DMS 273 treated with DMSO at 0.1 percent for 48 hours (cell line): ENCODE measurements around the gene LCN1.
A peak's percentile ranks its signal among the peaks of the same experiment; 100 is the strongest.
"Not testable (repeated sequence)": the region's sequence is repeated elsewhere in the genome, so short reads cannot be mapped to it uniquely, and the experiment has no call there.

ENCODE experiments used
- DNase-seq: peaks from one replicate; lab custom pipeline; 2025; lab: John Stamatoyannopoulos, UW

The LCN1 gene

DNA sequence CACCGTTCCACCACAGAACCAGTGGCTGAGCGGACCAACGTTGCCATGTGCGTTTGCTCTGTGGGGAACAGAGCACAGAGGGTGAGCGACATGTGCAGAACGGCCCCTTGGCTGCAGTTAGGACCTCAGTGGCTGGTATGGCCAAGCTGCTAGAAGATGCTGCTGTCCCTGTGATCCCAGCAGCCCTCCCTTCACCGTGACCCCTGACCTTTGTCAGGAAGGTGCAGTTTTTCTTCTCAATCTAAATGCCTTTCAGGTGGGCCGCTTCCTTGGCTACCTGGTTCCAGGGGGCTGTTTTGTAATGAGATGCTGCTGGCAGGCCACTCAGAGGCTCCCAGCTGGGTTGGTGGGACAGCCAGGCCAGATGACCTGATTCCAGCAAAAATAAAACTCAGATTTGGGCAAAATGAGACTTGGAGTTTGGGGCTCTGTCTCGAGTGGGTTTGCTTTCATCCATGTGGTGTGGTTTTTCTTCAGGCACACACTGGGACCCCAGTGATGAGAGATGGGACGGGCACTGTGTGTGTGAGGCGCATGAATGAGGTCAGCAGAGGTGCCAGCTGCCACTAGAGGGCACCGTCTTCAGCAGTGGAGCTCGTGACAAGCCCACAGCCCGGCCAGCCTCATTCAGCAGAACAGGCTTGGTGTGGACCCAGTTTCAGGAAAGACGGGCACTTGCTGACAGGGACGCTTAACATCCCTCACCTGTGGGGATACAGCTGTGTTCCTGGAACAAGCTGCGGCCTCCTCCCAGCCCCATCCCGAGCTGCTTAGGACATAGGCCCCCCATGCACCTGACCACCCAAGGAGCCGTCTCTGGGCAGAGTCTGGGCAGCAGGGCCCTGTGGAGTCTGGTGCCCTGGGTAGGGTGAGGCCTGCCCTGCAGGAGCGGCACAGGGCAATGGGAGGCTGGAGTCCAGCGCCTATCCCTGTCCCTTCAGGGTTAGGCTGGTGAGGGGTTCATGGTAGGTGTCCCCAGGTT is 16.7 kb upstream of the LCN1 start:
- peak; percentile 39 for DNase-seq

DNA sequence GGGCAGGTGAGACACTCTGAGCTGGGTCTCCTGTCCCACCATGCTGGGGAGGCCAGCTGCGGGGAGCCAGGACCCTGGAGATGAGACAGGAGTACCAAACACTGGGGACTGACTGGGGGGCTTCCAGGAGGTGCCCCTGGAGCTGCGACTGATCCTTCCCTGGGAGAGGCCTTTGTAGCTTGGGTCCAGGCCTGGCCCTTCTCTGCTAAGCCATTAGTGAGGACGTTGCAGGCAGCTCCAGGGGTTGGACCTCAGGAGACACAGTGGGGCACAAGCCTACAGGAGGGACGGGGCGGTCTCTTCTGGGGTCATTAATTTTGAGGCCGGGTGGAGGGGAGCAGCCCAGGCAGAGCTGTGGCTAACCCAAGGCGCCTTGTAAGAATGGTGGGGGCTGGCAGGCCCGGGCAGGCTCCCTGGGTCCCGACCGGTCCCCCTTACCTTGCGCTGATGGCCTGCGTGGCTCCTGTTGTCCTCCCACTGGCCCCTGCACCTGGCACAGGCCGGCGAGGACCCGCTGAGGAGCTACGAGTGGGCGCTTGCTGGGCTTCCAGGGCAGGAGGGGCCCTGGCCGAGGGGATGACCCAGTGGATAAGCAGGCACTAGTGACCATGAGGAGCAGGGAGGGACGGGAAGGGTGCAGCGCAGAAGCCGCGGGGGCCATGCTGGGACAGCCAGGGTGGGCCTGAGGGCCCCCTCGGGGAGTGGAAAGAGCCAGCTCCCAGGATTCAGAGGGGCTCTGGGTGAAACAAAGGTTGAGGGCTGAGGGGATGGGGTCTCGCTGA is 15.6 kb upstream of the LCN1 start:
- DNase-seq, result no peak

DNA sequence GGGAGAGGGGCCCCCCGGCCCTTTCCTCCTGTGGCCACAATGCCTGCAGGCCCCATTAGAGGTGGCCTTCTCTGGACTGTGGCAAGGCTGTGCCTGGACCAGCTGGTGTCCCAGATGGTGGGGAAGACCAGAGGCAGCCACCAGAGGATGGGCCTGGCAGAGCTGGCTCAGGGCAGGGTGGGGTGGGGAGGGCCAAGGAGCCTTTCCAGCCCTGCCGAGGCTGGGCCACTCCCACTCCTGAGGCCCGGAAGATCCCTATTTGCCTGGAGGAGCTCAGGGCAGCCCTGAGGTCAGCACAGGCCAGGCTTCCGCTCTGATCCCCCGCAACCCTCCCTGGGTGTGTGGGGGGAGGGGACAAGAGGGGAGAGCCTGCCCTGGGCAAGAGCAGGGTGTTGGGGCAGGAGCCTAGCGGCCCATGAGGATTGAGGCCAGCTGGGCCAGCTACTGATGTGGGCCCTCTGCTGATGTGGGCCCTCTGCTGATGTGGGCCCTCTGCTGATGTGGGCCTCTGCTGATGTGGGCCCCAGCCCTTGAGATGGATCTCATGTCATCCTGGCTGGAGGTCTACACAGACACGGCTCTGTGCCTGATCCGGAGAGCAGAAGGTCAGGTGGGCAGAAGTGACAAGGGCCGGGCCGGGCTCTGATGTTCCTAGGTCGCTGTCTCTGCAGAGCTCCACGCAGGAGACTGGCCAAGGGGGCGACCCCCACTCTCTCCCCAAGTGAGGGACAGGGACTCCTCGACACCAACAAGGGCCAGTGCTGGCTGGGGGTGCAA is 14.7 kb upstream of the LCN1 start:
- no peak for DNase-seq

DNA sequence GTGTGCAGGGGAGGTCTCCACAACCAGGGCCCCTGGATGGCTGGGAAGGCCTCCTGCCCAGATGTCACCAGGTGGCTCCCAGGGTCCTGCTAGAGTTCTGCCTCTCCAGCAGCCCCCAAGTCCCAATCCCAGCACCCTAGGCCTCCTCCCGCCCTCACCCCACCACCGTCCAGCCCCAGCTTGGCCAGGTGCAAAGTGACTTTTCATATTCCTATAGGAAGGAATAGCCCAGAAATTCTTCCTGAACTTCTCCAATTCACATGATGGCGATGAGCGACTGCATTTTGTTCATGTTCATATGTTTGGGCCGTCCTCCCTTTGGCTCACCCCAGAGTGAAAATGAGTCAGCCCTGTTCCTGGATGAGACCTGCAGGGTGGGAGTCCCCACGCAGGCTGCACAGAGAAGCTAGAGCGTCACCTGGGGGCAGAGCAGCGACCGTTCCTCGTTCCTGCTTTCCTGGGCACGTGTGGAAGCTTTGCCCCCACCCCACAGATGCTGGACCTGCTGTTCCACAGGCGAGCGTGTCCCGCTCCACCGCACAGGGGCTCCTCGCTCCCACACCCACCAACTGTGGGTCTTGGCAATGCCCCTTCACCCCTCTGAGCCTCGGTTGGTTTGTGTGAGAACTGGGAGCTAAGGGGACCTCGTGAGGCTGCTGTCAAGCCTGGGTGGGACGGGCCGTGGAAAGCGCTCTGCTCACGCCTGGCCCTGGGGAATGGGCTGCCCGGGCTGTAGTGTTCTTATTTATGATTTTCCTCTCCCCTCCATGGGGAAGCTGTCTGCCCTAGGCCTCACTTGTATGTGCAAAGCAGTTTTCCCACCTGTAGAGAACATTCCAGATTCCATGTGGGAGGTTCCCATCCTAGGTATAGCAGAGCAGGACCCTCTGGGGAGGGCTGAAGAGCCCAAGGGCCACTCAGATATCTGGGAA is 13.9 kb upstream of the LCN1 start:
- DNase-seq, result no peak

DNA sequence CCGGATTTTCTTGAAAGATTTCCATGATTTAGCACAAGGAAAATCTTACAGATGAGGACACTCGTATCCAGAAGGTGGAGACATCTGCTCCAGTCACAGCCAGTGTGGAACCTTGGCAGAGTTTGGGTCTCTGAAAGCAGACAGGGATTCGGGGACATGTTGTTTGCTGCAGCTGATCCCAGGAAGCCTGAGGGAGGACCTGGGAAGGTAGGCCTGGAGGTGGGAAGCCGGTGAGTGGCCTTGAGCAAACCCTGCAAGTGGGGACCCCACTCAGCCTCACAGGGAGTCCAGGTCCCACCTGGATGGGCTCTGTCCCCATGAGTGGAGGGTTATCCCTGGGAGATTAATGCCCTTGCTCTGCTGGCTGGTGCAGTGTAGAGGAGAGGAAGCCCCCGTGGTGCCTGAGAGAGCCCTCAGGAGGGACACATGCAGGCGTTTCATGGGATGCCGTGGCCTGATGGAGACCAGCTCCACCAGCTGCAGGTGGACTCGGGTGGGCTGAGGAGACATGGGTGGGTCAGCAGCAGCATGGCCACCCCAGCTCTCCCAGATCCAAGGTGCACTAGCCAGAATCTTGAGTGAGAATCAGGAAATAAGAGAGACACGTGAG is 12.9 kb upstream of the LCN1 start:
- DNase-seq, result no peak

DNA sequence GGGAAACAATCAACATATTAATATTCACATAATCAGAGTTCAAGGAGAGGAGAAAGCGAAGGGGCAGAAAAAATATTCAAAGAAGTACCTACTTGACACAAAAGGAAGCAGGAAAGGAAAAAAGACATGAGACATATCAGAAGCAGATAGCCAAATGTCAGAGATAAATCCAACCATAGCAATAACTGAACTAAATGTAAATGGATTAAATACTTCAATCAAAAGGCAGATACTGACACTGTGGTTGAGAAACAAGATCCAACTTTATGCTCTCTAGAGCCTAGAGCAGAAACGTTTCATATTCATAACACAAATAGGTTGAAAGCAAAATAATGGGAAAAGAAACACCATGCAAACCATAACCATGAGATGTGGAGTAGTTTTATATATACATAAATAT is 11.8 kb upstream of the LCN1 start:
- DNase-seq, result no peak

DNA sequence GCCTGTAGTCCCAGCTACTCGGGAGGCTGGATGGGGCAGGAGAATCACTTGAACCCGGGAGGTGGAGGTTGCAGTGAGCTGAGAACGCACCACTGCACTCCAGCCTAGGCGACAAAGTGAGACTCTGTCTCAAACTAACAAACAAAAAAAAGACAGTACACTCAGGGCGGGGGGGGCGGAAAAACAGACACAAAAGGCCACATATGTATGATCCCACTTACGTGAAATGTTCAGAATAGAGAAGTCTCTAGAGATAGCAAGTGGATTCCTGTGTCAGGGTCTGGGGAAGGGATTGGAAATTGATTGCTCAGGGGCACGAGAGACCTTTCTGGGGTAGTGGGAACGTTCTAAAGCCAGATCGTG is 9.0 kb upstream of the LCN1 start:
- DNase-seq, result no peak

DNA sequence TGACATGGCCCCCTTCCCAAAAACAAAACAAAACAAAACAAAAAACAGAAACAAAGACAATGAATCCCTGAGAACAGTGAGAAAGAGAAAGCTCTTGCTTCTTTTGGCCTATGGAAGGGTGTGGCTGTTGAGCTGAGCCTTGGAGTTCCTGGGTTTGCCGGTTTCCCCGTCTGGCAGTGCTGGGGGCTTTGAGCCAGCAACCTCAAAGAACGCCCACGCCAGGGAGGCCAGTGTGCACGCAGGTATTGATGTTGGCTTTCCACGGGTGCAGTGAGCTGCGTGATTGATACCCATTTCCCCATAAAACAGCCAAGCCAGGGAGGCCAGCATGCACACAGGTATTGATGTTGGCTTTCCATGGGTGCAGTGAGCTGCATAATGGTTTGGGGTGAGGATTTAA is 8.3 kb upstream of the LCN1 start:
- DNase-seq, result no peak

DNA sequence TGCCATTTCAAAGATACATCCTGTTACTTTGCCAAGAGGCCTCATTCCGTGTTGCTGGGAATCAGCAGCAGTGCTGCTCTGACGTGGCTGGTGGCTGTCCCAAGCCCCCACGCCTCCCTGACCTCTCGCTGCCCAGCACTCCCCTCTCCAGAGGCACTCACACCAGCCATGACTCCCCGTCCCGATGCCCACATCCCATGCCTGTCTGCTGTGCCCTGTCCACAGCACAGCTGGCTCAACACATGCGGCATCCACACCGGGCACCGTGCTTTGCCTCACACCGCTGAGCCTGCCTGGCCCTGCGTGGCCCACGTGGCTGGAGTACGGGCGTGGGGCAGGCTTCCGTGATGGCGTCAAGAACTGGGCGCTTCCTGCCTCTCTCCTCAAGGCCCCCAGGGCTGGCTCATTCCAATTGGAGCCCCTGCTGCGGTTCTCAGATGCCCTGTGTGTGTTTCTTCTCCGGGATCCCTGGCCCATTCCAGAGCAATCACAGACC is 7.8 kb upstream of the LCN1 start:
- DNase-seq, result no peak

DNA sequence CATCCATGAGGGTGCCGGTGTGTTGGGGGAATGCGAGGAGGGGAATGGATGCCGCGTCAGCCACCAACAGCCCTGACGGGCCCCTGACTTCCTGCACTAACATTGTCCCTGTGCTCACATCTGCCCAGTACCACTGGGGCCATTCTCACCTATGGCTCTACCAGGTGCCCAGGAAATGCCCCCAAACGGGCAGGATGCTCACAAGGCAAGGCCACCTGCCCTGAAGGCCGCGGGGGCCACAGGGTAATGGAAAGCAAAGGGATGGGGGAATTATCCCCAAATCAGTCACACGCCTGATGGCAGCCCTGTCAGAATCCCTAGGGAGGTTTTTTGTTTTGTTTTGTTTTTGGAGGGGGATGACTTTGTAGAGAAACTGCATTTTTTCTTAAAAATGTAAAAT is 7.3 kb upstream of the LCN1 start:
- DNase-seq, result not testable (repeated sequence)

DNA sequence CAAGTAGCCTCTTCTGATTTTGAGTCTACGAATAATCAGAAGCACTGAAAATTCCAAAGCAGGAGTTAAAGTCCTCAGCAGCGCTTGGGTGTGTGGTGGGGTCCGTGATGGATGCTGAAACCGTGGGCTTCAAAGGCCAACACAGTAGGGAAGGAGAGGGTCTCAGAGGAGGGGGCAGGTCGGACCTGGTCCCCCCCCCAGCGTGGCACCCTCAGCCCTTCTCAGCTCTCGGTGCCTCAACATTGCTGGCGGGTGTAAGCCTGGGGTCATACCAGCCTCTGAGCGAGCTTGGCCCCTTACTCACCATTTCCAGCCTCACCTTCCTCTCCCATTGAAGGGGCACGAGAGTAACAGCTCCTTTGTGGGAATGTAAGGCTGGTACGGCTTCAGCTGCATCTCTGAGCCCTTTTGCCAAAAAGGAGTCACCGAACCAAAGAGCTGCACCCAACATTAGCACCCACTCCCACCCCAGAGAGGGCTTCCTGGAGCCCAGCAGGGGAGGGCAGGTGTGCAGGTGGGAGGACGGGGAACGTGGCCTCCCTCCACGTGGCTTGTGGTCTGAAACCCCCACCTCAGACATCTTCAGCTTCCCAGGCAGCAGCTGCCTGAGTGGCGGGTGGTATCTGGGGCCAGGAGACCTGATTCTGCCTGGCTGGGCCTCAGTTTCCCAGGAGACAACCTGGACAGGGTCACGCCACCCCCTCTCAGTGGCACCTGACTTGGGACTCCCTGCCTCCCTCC is 6.7 kb upstream of the LCN1 start:
- no peak for DNase-seq

DNA sequence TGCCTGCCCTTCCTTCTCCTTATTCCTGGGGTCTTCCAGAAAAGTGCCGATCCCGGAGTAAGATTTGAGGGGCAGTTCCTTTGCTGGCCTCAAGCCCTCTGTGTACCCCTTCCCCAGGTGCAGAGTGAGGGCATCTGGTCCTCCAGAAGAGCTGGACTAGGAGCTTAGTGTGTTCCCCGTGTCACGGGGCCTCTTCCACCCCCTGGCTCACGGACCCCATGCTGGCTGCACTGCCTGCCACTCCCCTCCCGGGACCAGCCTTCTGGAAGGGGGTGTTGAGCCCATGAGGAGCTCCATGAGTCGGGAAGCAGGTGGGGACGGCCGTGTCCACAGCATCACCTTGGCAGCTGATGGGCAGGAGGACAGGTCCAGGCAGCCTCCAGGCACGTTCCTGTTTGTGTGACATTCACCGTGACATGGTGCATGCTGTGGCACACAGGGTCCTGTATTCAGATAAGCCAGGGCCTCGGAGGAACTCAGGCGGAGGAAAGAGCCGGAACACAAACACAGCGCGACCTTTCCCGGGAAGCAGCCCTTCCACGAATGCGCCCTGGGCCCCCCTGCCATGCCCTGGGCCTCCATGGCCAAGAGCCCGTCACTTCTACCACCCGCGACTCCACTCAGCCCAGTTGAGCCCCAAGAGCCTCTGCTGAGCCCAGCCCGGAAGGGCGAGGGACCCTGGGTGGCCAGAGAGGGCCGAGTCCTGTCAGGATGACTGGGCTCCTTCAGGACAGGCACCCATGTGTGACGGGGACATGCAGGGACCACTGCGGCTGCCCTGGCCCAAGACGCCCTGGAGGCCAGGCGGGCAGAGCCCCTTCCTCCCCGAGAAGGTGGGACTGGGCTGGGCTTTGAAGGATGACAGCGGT is 5.9 kb upstream of the LCN1 start:
- no peak for DNase-seq

DNA sequence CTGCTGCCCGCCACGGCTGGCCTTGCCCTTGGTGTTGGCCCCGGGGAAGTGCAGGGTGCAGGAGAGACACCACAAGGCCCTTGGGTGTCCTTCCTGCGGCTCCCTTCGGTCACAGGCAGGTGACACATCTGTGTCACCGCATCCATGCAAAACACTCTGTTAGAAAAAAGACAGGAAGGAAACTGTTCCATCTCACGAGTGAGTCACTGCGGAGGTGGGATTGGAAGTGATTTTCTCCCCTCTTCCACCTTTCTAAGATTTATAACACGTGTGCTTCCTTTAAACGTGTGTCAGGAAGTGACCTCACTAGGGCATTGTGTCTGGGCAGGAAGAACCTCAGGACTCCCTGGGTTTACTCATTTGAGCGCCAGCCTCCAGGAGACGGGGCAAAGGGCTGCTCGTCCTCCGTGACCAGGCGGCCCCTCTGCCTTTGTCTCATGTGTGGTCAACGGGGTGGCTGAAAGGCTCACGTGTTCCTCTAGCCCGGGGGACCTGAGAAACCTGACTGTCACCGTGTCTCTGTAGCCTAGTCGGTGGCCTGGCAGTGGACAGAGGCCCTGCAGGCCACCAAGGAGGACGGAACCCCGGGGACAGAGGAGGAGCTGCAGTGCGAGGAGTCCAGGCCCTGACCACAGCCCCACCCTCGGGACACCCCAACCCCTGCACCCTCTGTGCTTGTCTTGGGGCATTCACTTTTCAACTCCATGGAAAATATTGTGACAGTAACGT is 4.9 kb upstream of the LCN1 start:
- no peak for DNase-seq

DNA sequence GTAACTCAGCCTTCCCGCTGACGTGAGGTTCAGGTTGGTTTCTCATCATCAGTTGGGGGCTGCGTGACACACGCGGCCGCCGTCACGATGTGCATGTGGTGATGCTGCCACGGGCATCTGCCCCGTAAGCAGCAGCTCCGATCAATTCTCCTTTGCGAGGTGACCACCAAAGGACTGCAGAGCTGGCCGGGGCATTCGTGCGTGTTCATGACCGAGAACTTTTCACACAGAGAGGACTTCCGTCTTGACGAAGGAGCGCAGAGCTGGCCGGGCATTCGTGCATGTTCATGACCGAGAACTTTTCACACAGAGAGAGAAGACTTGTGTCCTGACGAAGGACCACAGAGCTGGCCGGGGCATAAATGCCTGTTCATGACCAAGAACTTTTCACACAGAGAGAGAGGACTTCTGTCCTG is 3.8 kb upstream of the LCN1 start:
- DNase-seq, result no peak

DNA sequence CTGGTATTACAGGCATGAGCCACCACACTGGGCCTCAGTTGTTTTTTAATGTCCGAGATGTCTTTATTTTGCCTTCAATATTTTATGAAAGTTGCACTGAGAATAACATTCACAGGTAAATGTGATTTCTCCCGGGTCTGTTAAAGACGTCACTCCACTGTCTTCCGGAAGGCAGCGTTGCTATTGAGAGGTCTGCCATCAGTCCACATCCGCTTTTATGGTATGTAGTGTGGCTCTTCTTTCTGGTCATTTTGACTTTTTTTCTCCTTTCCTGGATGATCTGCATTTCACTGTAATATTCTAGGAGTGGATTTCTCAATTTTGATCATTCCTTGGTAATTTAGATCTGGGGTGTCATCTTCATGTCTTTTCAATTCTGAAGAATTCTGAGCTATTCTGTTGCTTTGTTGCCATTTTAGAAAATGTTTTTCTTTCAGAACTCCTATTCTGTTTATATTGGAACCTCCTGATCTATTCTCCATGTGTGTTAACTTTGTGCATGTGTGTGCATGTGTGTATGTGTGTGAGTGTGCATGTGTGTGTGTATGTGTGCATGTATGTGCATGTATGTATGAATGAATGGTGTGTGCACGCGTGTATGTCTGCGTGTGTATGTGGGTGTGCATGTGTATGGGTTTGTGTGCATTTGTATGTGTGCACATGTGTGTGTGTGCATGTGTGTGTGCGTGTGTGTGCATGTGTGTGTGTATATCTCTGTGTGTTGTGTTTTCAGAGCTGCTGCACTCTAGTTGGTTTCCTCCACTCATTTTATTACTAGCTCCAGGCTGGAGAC is 1.9 kb upstream of the LCN1 start:
- DNase-seq, result no peak

DNA sequence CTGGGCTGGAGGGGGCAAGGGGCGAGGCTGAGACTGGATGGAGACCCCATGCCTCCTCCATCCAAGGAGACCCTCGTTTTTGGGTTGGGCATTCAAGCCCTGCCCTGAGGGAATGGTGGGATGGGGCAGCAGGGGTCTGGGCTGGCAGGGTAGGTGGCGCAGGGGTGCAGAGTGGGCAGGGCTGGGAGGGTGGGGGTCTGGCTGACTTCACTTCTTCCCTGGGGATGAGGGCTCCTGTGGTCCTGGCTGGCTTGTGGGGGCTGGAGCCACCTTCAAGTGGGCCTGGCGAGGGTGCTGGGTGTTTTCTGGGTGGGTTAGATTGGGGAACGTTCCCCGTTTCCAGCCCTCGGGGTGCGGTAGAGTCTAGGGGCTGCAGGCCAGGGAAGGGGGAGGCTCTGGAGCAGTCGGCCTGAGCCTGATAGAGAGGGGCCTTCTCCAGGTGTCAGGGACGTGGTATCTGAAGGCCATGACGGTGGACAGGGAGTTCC is 412 bp downstream of the LCN1 start:
- DNase-seq, result no peak

DNA sequence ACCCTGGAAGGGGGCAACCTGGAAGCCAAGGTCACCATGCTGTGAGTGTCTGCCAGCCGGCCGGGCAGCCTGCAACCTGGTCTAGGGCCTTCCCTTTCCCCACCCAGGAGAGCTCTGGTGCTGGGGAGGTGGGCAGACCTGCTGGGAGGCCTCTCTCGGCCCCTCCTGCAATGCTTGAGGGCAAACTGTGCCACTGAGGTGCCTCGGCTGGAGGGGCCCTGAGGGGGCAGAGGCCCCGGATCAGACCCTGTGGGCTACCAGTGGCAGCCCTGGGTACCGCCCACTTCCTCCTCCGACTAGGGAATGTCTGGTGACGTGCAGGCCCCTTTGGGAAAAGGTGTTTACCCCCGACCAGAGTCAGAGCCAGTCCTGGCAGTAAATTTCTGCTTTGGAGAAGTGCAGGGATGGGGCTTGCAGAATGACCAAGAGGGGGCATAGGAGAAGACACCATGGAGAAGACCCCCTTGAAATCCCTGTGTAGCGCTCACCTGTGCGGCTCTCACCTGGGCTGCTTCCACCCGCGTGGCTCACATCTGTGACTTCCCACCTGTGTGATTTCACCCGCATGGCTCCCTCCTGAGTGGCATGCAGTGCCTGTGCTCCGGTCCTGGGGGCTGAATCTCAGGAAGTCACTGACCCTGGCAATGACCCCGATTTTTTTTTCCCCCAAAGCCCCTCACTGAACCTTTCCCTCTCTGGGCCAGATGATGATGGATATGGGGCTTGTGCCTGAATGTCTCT is 1.1 kb downstream of the LCN1 start:
- DNase-seq, result no peak
